GM19372 (cell line): ENCODE results near the gene WWOX.

ENCODE experiments used
- ATAC-seq: cut with Tn5 transposase; IDR thresholded peaks from one replicate; pipeline ENCODE4 v1.9.1; 2021; ENCODE audit warnings: mild to moderate bottlenecking, low read depth, moderate library complexity; ENCODE audit not compliant: unreplicated experiment

The WWOX gene

GRCh38 chr16:78538919-78539318, 439.5 kb downstream of the WWOX start:
- no peak for ATAC-seq

- no peak for ATAC-seq
These were observed 443.0 kb downstream of the WWOX start for GRCh38 chr16:78542419-78542818.

- no peak for ATAC-seq
These were observed 443.6 kb downstream of the WWOX start for GRCh38 chr16:78543023-78543422.

- ATAC-seq: no peak
These were observed 449.9 kb downstream of the WWOX start for GRCh38 chr16:78549366-78549765.

GRCh38 chr16:78551487-78552085, 452.1 kb downstream of the WWOX start:
- no peak for ATAC-seq

- ATAC-seq: no peak
These were observed 452.7 kb downstream of the WWOX start for GRCh38 chr16:78552106-78552675.

- no peak for ATAC-seq
These were observed 453.3 kb downstream of the WWOX start for GRCh38 chr16:78552716-78553115.

- ATAC-seq: no peak
These were observed 454.0 kb downstream of the WWOX start for GRCh38 chr16:78553268-78554039.

GRCh38 chr16:78556421-78556820, 457.0 kb downstream of the WWOX start:
- ATAC-seq: no peak

GRCh38 chr16:78560997-78561396, 461.5 kb downstream of the WWOX start:
- ATAC-seq: no peak

GRCh38 chr16:78562111-78562510, 462.7 kb downstream of the WWOX start:
- no peak for ATAC-seq

- no peak for ATAC-seq
These were observed 463.2 kb downstream of the WWOX start for GRCh38 chr16:78562650-78563049.

- no peak for ATAC-seq
These were observed 464.5 kb downstream of the WWOX start for GRCh38 chr16:78563905-78564304.

GRCh38 chr16:78566397-78567073, 467.1 kb downstream of the WWOX start:
- ATAC-seq: no peak

GRCh38 chr16:78570399-78571141, 471.1 kb downstream of the WWOX start:
- no peak for ATAC-seq

- no peak for ATAC-seq
These were observed 472.0 kb downstream of the WWOX start for GRCh38 chr16:78571434-78571833.

GRCh38 chr16:78571898-78572358, 472.5 kb downstream of the WWOX start:
- ATAC-seq: no peak

- ATAC-seq: peak; percentile 87
These were observed 475.1 kb downstream of the WWOX start for GRCh38 chr16:78574571-78574970.

GRCh38 chr16:78576941-78577340, 477.5 kb downstream of the WWOX start:
- no peak for ATAC-seq

GRCh38 chr16:78577630-78578029, 478.2 kb downstream of the WWOX start:
- ATAC-seq: no peak

GRCh38 chr16:78579020-78579419, 479.6 kb downstream of the WWOX start:
- no peak for ATAC-seq
